PC-3 (cell line): ENCODE measurements around the gene MMP7.

ENCODE experiments used
- EZH2phosphoT487 ChIP-seq: fragments of 300-600 bp; sonication (generic); IDR thresholded peaks from 2 replicates; pipeline ENCODE4 v1.6.1; 2018; ENCODE audit warnings: mild to moderate bottlenecking, antibody characterized with exemption, low read length, borderline replicate concordance
- TF ChIP-seq, protein P1 (sequence below): fragments of 300-600 bp; sonication (generic); conservative IDR thresholded peaks from 2 replicates; pipeline ENCODE4 v1.5.1; 2017; ENCODE audit warnings: antibody characterized with exemption, low read depth, mild to moderate bottlenecking, low read length

DNA sequence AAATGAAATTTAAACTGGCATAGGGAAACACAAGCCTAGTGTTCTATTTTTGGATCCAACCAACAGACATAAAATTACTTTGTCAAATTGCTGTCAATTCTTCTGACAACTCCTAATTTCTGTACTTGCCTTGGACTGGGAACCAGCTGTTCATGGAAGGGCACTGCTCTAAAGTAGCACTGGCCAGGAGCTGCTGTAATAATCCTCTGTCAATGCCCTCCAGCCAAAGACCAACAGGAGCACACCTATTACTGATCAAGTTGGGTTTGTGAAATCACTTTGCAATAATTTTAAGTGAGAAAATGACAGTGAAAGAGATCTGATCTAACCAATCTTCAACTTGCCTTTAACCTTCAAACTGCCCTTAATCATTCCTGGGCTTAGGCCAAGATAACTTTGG, 59.1 kb downstream of the MMP7 start:
- TF ChIP-seq, protein P1, sequence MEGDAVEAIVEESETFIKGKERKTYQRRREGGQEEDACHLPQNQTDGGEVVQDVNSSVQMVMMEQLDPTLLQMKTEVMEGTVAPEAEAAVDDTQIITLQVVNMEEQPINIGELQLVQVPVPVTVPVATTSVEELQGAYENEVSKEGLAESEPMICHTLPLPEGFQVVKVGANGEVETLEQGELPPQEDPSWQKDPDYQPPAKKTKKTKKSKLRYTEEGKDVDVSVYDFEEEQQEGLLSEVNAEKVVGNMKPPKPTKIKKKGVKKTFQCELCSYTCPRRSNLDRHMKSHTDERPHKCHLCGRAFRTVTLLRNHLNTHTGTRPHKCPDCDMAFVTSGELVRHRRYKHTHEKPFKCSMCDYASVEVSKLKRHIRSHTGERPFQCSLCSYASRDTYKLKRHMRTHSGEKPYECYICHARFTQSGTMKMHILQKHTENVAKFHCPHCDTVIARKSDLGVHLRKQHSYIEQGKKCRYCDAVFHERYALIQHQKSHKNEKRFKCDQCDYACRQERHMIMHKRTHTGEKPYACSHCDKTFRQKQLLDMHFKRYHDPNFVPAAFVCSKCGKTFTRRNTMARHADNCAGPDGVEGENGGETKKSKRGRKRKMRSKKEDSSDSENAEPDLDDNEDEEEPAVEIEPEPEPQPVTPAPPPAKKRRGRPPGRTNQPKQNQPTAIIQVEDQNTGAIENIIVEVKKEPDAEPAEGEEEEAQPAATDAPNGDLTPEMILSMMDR: no peak
- no peak for TF ChIP-seq EZH2phosphoT487
